ENCODE measurements around the gene ALAS1. TPM values are rescaled to one million over a fixed set of nuclear protein-coding genes. Genes with fewer than 3 reads are reported as not detected.

Gene ALAS1
- total and polyA plus RNA-seq, 2 donors (not counting 3 experiments of a cell fraction or from before 2014, with no cell fraction given) = 45.1 to 72.1 TPM

- no peak overlapping the region for H2AFZ ChIP-seq (ENCODE audit: low read depth, low read length)
- H3K36me3 ChIP-seq (ENCODE audit: control insufficient read depth in 2 of 2, extremely low read depth in 1 of 2, insufficient read depth in 2 of 2, low read length in 2 of 2) = no peaks in the 10 kb centered on the region
- no peaks in the 10 kb centered on the region for H3K27me3 ChIP-seq (ENCODE audit: control insufficient read depth in 2 of 2, insufficient read depth in 2 of 2, low read length in 2 of 2)
- dilution Hi-C loops (cut with MboI; ENCODE audit: extremely low pct_ligation_motif_present, low sequenced_read_pairs) (no loop called here), intact Hi-C loops (cut with micrococcal nuclease) (no loop called here)
- no peaks in the 10 kb centered on the region for H3K9me1 ChIP-seq (replicated peaks; ENCODE audit: control insufficient read depth, extremely low read depth, insufficient read depth, low read length)
- H3K9ac ChIP-seq (replicated peaks; ENCODE audit: extremely low read depth, insufficient read depth, low read length) = no peak overlapping the region
- H3K4me1 ChIP-seq (ENCODE audit: control insufficient read depth, extremely low read depth, insufficient read depth, low read length) = peaks cover 5% of the 10 kb centered on the region
- ChIA-PET POLR2A (no interaction called here), CTCF (no interaction called here)
- H3K9me3 ChIP-seq (replicated peaks; ENCODE audit: control insufficient read depth, insufficient read depth, low read length) = no peaks in the 10 kb centered on the region
- TF ChIP-seq FOS (IDR thresholded peaks at IDR 0.05; ENCODE audit: borderline replicate concordance, insufficient read depth, low read length) (no peak), MAX (IDR thresholded peaks at IDR 0.05; ENCODE audit: insufficient read depth, insufficient read length) (no peak), GATA2 (IDR thresholded peaks at IDR 0.05; ENCODE audit: insufficient read depth, insufficient read length, low read depth, low read length) (no peak), MYC (IDR thresholded peaks at IDR 0.05; ENCODE audit: low read depth, low read length) (no peak), POLR2A (IDR thresholded peaks at IDR 0.05; ENCODE audit: low read depth, low read length) (no peak), JUN (IDR thresholded peaks at IDR 0.05; ENCODE audit: borderline replicate concordance, insufficient read depth, insufficient read length, low read depth) (no peak), EZH2 (IDR thresholded peaks at IDR 0.05; ENCODE audit: borderline replicate concordance, low read depth, low read length, severe bottlenecking) (no peak), CTCF (IDR thresholded peaks at IDR 0.05; ENCODE audit: extremely low read depth in 1 of 2, insufficient read depth in 1 of 2, low read depth in 1 of 2, low read length in 2 of 2) (no peak), POLR2AphosphoS5 (IDR thresholded peaks at IDR 0.05; ENCODE audit: insufficient read depth, low read depth, low read length) (no peak)
- no peak for FAIRE-seq
- peaks cover under 1% of the 10 kb centered on the region for H3K79me2 ChIP-seq (ENCODE audit: control insufficient read depth, insufficient read depth, low read length)
- DNase-seq (ENCODE audit: low read depth, low spot score) = no peak
- no TSS peak for BruUV-seq (replicated peaks)
- no peak overlapping the region for H3K4me3 ChIP-seq (replicated peaks in 1 of 3; ENCODE audit: insufficient read depth in 1 of 3, low read depth in 1 of 3, low read length in 3 of 3)
- no peak overlapping the region for H3K4me2 ChIP-seq (ENCODE audit: insufficient read depth, low read length)
- no peak overlapping the region for H3K27ac ChIP-seq (ENCODE audit: insufficient read depth, low read depth, low read length)
- no peaks in the 10 kb centered on the region for H4K20me1 ChIP-seq (replicated peaks; ENCODE audit: control insufficient read depth, extremely low read depth, insufficient read depth, low read length)
Measured at GRCh38 chr3:52193065-52193464, 4.9 kb upstream of the ALAS1 start.
